HG03565 (cell line): Measurements from ENCODE around the gene PDHX.

Experiments used
- ATAC-seq: cut with Tn5 transposase; IDR thresholded peaks from one replicate; pipeline ENCODE4 v1.9.1; 2021; ENCODE audit warnings: mild to moderate bottlenecking, moderate library complexity; ENCODE audit not compliant: unreplicated experiment

The PDHX gene

GRCh38 chr11:35042913-35043312, 126.5 kb downstream of the PDHX start:
- ATAC-seq: no peak

- ATAC-seq: no peak
Measured at GRCh38 chr11:35043936-35044335, 127.5 kb downstream of the PDHX start.

- ATAC-seq: peak; percentile 33
Measured at GRCh38 chr11:35045236-35045820, 128.9 kb downstream of the PDHX start.
